ENCODE measurements around the gene APOBEC3H.

GRCh38 chr22:39084666-39085065 lies 12.4 kb upstream of the APOBEC3H start:
- no peak for TF ChIP-seq GATA1 (IDR thresholded peaks at IDR 0.05; ENCODE audit: low read depth, low read length)
- no peak for TF ChIP-seq POLR2A (IDR thresholded peaks at IDR 0.05; ENCODE audit: low read length)
